ELR (cell line): ENCODE data around the gene CTLA4.

Experiments used
- DNase-seq: peaks from one replicate; pipeline ENCODE4 v3.0.0-alpha.2; 2015; ENCODE audit warnings: low read depth

CTLA4 gene

GRCh38 chr2:203891474-203891873, 23.9 kb downstream of the CTLA4 start:
- peak; percentile 27 for DNase-seq

DNA sequence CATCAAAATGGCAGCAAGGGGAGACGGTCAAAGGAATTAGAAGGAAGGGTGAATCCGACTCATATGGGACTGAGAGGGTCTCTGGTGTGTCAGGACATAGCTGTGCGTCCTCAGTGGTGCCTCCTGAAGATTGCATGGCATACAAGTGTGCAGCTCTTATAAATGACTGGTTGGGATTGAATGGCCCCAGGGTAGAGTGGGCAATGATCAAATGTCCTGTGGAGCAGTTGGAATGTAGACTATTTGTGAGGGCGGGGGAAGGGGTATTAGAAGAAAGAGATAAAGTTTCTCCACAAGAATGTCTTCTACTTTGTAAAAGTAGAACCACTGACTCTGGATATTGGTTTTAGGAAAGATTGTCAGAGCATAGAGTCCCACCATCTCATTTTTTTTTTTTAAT, 24.6 kb downstream of the CTLA4 start:
- DNase-seq: no peak

DNA sequence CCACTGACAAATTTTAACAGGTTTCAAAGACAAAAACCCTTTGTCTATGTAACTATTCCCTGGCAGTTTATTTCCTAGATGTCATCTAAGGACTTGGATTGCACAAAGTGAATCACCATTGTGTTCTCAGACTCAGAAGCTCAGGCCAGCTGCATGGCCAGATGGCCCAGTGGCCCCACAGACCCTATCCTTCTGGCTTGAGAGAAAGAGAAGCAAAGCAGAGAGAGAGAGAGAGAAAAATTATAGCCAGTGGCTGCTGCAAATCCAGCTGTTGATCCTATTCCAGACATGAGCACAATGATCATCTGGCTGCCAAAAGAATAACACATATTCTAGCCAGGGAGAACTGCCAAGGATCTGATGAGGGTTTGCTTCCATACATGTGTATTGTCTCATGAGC, 25.8 kb downstream of the CTLA4 start:
- DNase-seq: no peak

GRCh38 chr2:203893840-203894239, 26.3 kb downstream of the CTLA4 start:
- no peak for DNase-seq

GRCh38 chr2:203894262-203894661, 26.7 kb downstream of the CTLA4 start:
- no peak for DNase-seq

- DNase-seq: no peak
These were observed 30.0 kb downstream of the CTLA4 start for GRCh38 chr2:203897544-203897943.

- DNase-seq: no peak
These were observed 31.1 kb downstream of the CTLA4 start for GRCh38 chr2:203898657-203899056.

DNA sequence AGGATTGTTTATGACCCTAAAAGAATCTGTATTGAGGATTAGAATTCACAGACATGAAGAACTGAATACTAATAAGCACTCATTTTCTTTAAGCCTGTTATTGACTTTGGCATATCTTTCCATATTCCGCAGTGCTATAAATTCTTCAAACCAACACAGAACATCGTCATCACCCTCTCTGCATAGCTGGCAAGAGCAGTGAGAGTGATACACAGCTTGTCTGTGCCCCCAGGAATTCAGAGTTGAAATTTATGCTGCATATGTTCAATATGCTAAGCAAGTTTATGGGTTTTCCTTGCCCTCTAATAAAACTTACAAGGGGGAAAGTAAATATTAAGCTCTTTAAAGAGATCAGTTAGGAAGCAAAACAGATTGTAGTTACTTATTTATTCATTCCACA, 32.7 kb downstream of the CTLA4 start:
- DNase-seq: no peak

DNA sequence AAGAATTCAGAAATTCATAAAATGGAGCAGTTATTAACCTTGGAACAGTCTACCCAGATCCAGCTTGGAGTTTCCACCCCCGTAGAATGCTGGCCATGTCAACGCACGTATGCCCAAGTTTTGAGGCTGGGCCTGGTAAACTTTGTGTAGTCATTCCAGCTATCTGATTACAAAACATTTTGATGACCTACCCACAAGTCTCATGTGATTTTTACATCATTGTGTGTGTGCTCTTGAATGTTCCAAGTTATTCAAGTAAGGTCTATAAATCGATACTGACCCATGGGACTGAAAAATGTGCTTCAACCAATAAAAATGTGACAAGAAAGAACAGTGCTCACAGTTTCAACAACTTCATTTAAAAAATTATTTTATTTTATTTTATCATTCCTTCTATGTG, 36.5 kb downstream of the CTLA4 start:
- no peak for DNase-seq

DNA sequence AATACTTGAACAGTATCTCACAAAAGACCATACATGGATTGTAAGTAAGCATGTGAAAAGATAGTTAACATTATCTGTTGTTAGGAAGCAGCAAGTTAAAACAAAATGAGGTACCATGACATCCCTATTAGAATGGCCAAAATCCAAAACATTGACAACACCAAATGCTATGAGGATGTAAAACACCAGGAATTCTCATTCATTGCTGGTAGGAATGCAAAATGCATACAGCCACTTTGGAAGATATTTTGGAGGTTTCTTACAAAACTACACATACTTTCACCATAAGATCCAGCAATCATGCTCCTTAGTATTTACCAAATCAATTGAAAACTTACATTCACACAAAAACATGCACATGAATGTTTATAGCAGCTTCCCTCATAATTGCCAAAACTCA, 38.1 kb downstream of the CTLA4 start:
- DNase-seq: no peak

DNA sequence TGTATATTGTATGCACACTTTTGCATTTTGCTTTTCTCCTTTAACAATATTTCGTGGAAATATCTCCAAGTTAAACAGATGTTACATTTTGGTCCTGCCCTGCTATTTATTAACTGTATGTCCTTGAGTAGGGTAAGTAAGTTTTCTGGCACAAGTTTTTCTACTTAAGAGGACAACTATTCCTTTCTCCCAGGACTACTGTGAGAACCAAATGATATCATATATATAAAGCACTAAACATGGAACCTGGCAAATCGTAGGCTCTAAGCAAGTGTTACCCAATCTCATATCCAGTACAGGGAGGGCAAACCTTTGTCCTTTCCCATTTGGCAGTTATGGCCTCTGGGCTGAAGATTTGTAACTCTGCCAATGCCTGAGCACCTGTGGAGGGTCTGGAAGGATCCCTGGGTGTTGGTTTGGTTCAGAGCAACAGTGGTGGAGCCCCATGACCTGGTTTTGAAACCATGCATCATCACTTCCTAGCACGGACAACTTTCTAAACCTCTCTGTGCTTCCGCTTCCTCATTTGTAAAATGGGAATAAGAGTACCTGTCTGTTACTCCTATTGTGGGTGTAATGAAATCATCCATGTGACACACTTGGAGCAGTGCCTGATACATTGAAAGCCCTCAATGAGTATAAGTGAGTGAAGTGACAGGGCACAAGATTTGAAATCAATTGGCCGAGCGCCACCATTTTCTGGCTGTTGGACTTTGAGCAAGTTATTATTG, 40.7 kb downstream of the CTLA4 start:
- DNase-seq: no peak

DNA sequence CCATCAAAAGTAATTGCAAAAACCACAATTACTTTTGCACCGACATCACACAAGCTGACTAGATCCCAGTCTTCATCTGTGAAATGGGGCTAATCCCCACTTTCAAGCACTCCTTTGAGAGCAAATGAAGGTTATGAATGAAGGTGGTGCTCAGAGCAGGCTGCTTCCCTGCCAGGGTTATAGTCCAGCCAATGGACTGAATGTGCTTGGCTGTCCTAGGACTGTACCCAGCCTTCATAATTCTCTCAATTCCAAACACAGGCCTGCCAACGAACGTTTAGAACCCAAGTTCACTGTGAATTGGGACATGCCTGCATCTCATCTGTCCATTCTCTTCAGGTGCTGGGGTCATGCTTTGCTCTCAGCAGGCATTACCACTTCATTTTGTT, 41.2 kb downstream of the CTLA4 start:
- no peak for DNase-seq

- peak; percentile 76 for DNase-seq
These were observed 41.8 kb downstream of the CTLA4 start for GRCh38 chr2:203909261-203909967.

GRCh38 chr2:203909974-203910373, 42.4 kb downstream of the CTLA4 start:
- no peak for DNase-seq

- DNase-seq: no peak
These were observed 46.4 kb downstream of the CTLA4 start for GRCh38 chr2:203913947-203914346.

GRCh38 chr2:203914546-203915182, 47.1 kb downstream of the CTLA4 start:
- DNase-seq: no peak

DNA sequence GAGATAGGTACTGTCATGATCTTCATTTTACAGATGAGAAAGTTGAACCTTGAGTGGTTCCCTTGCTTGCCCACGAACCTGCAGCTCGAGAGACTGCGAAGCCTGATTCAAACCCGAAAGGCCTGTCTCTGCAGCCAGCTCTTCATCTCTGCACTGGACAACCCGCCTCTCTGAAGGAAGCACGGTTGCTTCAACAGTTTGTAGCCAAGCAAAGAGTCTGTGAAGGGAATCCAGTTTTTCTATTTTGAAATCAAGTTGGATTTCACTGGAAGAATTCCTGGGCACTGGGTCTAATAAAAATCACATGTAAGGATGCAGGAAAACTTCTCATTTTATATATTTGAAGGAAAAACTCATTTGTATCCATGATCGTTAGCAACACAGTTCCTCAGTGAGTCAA, 47.7 kb downstream of the CTLA4 start:
- no peak for DNase-seq

GRCh38 chr2:203916756-203917155, 49.2 kb downstream of the CTLA4 start:
- DNase-seq: no peak

DNA sequence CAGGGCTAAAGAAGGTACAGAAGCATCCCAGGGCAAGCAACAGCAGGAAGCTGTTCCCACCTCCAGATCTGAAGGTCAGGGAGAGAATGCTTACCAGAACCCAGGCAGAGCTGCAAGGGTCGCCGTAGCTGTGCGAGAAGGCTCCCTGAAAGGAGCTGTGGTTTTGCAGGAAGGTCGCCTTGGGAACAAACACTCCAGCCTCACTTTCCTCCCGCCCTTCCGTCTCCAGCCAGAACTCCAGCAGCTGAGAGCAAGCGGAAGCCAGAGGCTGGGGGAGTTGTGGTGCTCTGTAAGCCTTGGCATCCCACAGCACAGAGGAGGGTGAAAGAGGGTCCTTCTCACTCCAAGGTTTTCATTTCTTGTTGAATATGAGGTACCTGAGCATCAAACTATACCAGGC, 50.7 kb downstream of the CTLA4 start:
- no peak for DNase-seq

GRCh38 chr2:203918839-203919238, 51.3 kb downstream of the CTLA4 start:
- DNase-seq: no peak
